Esophagus muscularis mucosa (tissue), 4 donors: ENCODE measurements around the gene RAI14.

Experiments used
- EP300 ChIP-seq: sonication (generic); formaldehyde crosslinking; IDR thresholded peaks from one replicate; pipeline ENCODE4 v1.6.1; 2017; ENCODE audit warnings: antibody characterized with exemption
- POLR2A ChIP-seq: fragments of 450-650 bp; IDR thresholded peaks from one replicate; pipeline ENCODE4 v1.6.1; 2017; ENCODE audit warnings: antibody characterized with exemption, moderate library complexity, mild to moderate bottlenecking, low read depth
- POLR2AphosphoS5 ChIP-seq, 2 donors: sonication (generic); formaldehyde crosslinking; IDR thresholded peaks; one replicate each; pipeline ENCODE4 v1.6.1; 2017; ENCODE audit warnings: antibody characterized with exemption in 2 of 2
- TF ChIP-seq, protein P1 (sequence below), 3 experiments: fragments of 200-600 bp in 2 of 3; fragments of 450-650 bp in 1 of 3; sonication (generic) in 2 of 3; IDR thresholded peaks; one replicate each; pipeline ENCODE4 v1.5.1; 2017 to 2019; ENCODE audit warnings: antibody characterized with exemption in 3 of 3, mild to moderate bottlenecking in 2 of 3, moderate library complexity in 1 of 3

DNA sequence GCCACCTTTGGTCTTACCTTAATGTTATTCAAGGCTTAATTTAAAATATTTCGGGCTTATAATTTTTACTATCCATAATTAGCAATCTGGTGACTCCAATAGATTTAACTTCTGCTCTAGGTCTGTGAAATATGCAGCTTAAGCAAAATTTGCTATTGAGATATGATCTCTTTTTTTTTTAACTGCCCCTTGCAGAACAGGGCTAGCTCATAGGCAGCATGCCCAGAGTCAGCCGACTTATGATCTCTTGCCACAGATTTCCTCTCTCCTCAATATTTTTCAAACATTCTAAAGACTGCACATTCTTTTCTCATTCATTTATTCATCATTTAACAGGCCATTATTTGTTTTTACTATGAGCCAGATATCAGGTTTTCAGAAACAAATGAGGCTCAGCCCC lies 187.4 kb downstream of the RAI14 start:
- TF ChIP-seq POLR2AphosphoS5 (IDR thresholded peaks at IDR 0.05) (no peak), POLR2A (no peak), EP300 (no peak)
- TF ChIP-seq, protein P1, sequence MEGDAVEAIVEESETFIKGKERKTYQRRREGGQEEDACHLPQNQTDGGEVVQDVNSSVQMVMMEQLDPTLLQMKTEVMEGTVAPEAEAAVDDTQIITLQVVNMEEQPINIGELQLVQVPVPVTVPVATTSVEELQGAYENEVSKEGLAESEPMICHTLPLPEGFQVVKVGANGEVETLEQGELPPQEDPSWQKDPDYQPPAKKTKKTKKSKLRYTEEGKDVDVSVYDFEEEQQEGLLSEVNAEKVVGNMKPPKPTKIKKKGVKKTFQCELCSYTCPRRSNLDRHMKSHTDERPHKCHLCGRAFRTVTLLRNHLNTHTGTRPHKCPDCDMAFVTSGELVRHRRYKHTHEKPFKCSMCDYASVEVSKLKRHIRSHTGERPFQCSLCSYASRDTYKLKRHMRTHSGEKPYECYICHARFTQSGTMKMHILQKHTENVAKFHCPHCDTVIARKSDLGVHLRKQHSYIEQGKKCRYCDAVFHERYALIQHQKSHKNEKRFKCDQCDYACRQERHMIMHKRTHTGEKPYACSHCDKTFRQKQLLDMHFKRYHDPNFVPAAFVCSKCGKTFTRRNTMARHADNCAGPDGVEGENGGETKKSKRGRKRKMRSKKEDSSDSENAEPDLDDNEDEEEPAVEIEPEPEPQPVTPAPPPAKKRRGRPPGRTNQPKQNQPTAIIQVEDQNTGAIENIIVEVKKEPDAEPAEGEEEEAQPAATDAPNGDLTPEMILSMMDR (IDR thresholded peaks at IDR 0.05): no peak
